HUDEP-2 (cell line): ENCODE data around the gene PCBP3.
"Not testable (repeated sequence)": the region's sequence is repeated elsewhere in the genome, so short reads cannot be mapped to it uniquely, and the experiment has no call there.

Experiments
- DNase-seq, 76 experiments: peaks; one replicate each; lab custom pipeline; 2025; ENCODE audit not compliant: unreplicated experiment in 76 of 76; lab: John Stamatoyannopoulos, UW

The PCBP3 gene

GRCh38 chr21:45634511-45635183 is 8.9 kb upstream of the PCBP3 start:
- DNase-seq: no peak

DNA sequence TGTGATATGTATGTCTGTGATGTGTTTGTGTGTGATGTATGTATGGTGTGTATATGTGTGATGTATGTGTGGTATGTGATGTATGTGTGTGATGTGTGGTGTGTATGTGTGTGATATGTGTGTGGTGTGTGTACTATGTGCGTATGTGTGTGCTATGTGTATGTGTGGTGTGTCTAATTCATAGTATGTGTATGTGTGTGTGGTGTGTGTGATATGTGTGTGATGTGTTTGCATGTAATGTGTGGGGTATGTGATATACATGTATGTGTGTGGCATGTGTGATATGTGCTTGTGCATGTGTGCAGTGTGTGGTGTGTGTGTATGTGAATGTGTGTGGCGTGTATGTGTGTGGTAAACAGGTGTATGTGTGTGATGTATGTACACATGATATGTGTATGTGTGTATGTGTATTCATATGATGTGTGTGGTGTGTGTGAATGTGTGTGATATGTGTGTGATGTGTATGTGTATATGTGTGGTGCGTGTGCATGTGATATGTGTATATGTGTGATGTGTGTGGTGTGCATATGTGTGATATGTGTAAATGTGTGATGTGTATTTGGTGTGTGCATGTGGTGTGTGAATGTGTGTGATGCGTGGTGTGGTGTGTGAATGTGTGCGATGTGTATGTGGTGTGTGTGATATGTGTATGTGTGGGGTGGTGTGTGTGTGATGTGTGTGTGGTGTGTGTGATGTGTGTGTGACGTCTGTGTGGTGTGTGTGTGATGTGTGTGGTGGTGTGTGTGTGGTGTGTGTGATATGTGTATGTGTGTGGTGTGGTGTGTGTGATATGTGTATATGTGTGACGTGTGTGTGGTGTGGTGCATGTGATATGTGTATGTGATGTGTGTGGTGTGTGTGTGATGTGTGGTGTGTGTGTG is 8.0 kb upstream of the PCBP3 start:
- DNase-seq: no peak

GRCh38 chr21:45636459-45636858 is 7.1 kb upstream of the PCBP3 start:
- DNase-seq: no peak

DNA sequence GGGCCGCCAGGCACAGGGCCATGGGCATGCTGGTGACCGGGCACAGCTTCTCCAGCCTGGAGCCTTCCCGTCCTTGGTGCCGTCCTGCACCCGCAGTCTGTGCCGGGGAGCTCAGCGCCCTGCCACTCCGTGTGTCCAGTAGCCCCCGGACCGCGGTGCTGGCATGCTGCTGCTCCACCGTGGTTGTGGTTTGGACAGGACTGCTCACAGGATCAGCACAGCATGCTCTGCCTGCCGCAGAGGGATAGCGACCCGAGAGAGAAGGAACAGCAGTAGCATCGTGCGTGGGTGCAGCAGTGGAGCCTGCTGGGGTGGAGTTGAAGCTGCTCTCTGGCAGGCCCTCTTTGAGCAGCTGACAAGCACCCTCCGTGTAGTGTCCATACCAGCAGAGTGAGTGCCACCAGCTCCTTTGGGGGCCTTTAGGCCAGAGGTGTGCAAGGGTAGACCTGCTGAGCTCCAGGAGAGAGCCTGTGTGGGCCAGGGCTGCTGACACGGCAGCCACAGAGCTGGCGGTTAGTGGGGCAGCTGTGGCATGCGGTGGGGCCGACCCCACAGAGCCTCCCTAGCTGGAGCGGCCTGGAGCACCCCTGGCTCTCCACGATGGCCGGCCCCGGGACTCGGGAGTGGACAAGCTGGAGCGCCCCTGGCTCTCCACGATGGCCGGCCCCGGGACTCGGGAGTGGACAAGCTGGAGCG is 6.4 kb upstream of the PCBP3 start:
- no peak for DNase-seq

DNA sequence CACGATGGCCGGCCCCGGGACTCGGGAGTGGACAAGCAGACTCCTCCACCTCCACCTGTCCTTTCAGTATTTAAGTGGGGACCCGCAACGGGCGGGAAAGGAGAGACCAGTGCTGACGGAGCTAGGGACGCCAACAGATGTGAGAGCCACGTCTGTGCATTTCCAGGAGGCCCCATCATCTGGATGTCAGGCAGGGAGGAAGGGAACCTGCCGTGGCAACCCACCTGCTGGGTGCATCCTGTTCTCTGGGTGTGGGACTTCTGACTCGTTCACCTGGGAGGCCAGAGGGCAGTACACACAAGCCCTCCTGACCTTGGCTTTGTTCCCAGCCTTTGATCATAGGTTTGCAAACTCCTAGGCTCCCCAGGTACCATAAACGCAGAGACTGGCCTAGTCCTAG is 5.6 kb upstream of the PCBP3 start:
- no peak for DNase-seq

DNA sequence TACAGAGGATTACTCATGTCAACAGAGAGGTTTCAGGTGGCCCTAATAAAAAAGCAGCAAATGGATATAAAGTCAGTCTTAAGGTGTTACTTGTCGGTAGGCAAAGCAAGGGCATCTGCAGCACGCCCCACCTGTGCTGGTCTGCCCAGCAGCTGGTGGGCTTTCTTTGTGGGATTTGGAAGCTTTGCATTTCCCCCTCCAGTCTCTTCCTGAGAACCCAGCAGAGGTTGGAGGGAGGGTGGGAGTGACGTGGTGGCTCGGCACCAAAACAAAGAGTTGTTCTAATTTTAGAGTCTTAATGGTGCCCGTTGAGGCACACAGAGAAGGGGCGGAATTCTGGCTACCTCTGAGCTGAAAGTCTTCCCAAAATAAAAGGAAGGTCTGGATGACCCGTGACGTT is 4.8 kb upstream of the PCBP3 start:
- no peak for DNase-seq

DNA sequence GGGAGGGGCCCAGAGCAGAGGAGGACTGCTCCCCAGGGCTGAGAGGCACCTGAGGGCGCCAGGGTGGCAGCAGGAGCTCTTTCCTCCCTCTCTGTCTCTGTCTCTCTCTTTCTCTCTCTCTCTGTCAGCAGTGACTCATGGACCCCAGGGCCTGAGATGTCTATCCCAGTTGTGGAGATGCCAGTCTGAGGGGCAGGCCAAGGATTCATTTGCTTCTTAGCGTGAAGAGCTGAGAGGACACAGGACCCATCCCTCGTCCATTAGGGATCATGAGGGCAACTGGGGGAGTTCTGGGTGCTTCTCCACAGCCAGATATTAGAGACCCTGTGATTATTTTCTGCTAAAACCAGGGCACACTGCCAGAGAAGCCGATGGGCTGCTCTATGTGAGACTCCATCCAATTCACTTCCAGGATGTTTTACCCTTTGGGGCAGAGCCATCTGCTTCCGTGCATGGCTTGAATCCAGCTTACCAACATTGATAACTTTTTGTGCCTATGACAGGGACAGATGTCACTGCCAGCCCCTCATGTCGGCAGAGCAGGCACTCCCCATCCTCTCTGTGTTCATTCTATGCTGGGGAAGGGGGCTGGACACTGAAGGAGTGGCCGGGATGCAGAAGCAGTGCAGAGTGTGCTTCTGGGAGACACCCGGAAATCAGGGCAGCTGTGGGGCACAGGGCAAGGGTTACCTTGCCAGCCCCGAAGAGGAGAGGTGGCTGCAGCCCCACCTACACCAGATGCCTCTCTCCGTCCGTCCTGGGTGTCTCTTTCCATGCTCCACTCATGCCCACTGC is 4.1 kb upstream of the PCBP3 start:
- DNase-seq: no peak

- DNase-seq: no peak
These were observed 3.3 kb upstream of the PCBP3 start for GRCh38 chr21:45640001-45640887.

DNA sequence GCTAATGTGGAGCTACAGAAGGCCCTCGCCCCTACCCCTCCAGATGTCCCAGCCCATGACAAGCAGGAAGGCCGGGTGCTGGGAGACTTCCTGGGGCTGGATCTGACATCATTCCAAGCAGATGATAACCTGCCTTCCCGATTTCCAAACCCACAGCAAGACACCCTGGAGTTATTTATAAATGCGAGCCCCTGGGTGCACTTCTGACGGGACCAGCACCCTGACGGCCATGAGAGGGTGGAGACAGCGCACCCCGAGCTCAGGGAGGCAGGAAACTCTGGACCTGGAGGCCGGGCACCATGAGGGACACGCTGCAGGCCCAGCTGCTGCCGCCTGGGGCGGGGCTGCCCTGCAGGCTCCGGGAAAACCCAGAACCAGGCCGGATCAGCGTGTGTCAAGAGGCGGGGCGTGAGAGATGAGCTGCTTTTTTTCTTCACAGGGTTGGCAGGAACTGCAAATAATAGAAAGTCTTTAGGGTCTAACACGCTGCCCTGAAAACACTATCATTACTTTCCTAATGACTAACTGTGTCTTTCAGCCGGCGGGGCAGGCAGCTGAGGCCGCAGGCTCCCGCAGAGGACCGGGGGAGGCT is 2.5 kb upstream of the PCBP3 start:
- DNase-seq: peak in 1 of 76 experiments; percentile 4

DNA sequence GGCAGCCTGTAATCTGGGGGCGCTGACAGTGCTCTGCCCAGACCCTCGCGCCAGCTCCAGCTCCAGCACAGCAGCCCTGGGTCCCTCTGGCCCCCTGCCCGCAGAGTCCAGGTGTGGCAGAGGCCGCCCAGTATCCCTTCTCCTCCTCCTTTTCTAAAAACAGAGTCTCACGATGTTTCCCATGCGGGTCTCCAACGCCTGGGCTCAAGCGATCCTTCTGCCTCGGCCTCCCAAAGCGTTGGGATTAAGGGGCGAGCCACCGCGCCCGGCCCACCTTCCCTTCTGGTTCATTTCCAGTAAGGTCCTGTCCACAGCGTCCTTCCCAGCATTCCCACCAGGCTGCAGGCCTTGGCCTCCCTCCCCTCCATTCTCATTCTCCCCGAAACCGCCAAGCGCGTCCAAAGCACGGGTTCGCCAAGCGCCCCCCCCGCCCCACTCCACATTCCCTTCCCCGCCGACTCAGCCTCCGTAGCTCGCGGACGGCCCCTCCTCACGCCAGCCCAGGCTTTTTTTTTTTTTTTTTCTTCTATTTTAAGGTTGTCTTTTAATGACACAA is 2.0 kb upstream of the PCBP3 start:
- DNase-seq: no peak

GRCh38 chr21:45642122-45642813 is 1.3 kb upstream of the PCBP3 start:
- DNase-seq: no peak

DNA sequence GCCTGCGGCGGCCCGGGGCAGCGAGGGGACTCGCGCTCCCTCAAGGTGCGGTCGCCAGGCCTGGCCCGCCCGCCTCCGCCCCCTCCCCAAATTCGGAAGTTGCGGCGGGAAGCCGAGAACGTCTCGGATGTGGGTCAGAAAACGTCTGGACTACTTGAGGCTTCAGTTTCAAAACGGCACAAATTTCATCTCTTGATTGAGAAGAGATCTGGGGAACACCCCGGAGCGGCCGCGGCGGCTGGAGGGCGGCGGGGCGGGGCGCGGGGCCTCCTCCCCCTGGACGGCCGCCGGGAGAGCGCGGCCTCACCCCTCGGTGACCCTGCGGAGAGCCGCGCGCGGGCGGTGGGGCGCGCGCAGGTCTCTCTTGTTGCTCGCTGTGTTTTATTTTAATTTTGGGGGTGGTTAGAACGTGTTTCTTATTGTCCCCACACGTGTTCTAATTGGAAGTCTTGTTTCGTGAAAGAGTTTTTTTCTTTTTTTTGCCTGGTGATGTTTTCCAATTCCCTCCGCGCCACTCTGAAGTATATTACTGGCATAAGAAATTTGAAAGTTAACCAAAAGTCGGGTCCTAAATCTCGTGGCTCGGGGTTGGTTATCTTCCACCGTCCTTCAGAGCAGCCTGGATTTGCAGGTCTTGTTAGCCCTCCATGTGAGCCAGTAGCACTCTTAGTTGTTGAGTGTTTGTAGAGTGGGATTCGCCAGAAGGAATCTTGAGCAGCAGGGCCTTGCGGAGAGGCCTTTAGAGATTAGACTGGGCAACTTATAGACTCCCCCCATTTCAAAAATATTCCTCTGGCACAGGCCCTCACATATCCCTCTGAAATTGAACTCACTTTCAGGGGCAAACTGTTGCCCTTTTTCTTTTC is 749 bp downstream of the PCBP3 start:
- DNase-seq: no peak

- DNase-seq: no peak
These were observed 8.4 kb downstream of the PCBP3 start for GRCh38 chr21:45651921-45652320.

GRCh38 chr21:45655124-45655523 is 11.6 kb downstream of the PCBP3 start:
- DNase-seq: no peak

GRCh38 chr21:45656114-45656513 is 12.6 kb downstream of the PCBP3 start:
- DNase-seq: not testable (repeated sequence)

- DNase-seq: not testable (repeated sequence)
These were observed 18.5 kb downstream of the PCBP3 start for GRCh38 chr21:45661913-45662622.
